ENCODE measurements around the gene BNC2.

Gene BNC2

DNA sequence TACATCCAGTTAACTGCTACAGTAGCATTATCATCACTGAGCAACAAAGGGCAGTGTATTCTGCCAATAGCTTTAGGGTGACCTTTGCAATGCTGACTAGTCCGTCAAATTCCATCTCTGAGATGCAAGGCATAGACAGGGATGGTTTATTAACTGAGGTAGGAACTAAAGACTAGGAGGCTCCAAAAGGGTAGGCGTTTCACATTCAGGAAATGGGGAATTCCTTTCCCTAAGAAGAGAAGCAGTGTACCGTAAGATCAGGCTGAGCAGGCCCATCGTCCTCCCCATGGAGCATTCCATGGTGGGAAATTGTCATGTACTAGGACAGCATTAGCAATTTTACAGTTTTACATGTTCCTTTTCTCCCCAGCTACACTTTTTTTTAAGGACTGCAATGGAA, 157.7 kb downstream of the BNC2 start:
- TF ChIP-seq TEAD4 (IDR thresholded peaks at IDR 0.05) = no peak
- no peak for TF ChIP-seq EGR1 (IDR thresholded peaks at IDR 0.05)
- TF ChIP-seq EP300 (IDR thresholded peaks at IDR 0.05; ENCODE audit: borderline replicate concordance) = no peak
- TF ChIP-seq, protein P1, sequence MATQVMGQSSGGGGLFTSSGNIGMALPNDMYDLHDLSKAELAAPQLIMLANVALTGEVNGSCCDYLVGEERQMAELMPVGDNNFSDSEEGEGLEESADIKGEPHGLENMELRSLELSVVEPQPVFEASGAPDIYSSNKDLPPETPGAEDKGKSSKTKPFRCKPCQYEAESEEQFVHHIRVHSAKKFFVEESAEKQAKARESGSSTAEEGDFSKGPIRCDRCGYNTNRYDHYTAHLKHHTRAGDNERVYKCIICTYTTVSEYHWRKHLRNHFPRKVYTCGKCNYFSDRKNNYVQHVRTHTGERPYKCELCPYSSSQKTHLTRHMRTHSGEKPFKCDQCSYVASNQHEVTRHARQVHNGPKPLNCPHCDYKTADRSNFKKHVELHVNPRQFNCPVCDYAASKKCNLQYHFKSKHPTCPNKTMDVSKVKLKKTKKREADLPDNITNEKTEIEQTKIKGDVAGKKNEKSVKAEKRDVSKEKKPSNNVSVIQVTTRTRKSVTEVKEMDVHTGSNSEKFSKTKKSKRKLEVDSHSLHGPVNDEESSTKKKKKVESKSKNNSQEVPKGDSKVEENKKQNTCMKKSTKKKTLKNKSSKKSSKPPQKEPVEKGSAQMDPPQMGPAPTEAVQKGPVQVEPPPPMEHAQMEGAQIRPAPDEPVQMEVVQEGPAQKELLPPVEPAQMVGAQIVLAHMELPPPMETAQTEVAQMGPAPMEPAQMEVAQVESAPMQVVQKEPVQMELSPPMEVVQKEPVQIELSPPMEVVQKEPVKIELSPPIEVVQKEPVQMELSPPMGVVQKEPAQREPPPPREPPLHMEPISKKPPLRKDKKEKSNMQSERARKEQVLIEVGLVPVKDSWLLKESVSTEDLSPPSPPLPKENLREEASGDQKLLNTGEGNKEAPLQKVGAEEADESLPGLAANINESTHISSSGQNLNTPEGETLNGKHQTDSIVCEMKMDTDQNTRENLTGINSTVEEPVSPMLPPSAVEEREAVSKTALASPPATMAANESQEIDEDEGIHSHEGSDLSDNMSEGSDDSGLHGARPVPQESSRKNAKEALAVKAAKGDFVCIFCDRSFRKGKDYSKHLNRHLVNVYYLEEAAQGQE (IDR thresholded peaks at IDR 0.05; ENCODE audit: low read depth) = no peak
- TF ChIP-seq RAD21 (IDR thresholded peaks at IDR 0.05; ENCODE audit: low read depth) = no peak
- TF ChIP-seq FOXM1 (IDR thresholded peaks at IDR 0.05; ENCODE audit: borderline replicate concordance, low read depth) = no peak
- TF ChIP-seq NFIC (IDR thresholded peaks at IDR 0.05) = no peak
- no peak for TF ChIP-seq CEBPB (IDR thresholded peaks at IDR 0.05)
- no peak for TF ChIP-seq ZBTB7A (IDR thresholded peaks at IDR 0.05; ENCODE audit: low read depth)
- TF ChIP-seq TCF12 (IDR thresholded peaks at IDR 0.05; ENCODE audit: low read depth) = no peak
- no peak for TF ChIP-seq TAF1 (IDR thresholded peaks at IDR 0.05; ENCODE audit: low read depth)
- no peak for TF ChIP-seq CREB1 (IDR thresholded peaks at IDR 0.05; ENCODE audit: low read depth)
- TF ChIP-seq, protein P2, sequence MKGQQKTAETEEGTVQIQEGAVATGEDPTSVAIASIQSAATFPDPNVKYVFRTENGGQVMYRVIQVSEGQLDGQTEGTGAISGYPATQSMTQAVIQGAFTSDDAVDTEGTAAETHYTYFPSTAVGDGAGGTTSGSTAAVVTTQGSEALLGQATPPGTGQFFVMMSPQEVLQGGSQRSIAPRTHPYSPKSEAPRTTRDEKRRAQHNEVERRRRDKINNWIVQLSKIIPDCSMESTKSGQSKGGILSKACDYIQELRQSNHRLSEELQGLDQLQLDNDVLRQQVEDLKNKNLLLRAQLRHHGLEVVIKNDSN (IDR thresholded peaks at IDR 0.05) = no peak
- TF ChIP-seq, protein P3, sequence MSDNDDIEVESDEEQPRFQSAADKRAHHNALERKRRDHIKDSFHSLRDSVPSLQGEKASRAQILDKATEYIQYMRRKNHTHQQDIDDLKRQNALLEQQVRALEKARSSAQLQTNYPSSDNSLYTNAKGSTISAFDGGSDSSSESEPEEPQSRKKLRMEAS (IDR thresholded peaks at IDR 0.05) = no peak
- TF ChIP-seq YY1 (IDR thresholded peaks at IDR 0.05; ENCODE audit: low read depth) = no peak

DNA sequence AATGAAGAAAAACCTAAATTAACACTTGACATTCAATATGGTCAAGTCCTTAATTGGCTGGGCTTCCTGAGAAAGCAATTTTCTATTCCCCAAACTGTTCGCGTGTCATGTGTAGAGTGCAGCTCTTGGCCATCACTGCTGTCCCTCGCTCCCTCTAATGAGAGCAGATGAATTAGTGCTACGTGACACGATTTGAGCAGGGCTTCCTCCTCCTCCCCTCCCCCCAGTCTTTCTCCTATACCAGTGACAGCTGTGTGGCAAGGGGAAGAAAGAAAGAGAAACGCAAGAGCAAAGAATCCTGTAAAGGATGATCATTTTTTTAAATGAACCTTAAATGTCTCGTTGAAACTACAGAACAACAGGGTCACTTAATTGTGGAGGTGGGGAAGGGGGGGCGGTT, 159.6 kb downstream of the BNC2 start:
- TF ChIP-seq EGR1 (IDR thresholded peaks at IDR 0.05) = no peak
- TF ChIP-seq, protein P1 (IDR thresholded peaks at IDR 0.05; ENCODE audit: low read depth) = no peak
- no peak for TF ChIP-seq NFIC (IDR thresholded peaks at IDR 0.05)
- TF ChIP-seq YY1 (IDR thresholded peaks at IDR 0.05; ENCODE audit: low read depth) = no peak
- no peak for TF ChIP-seq EP300 (IDR thresholded peaks at IDR 0.05; ENCODE audit: borderline replicate concordance)
- TF ChIP-seq, protein P3 (IDR thresholded peaks at IDR 0.05) = no peak
- no peak for TF ChIP-seq FOXM1 (IDR thresholded peaks at IDR 0.05; ENCODE audit: borderline replicate concordance, low read depth)

DNA sequence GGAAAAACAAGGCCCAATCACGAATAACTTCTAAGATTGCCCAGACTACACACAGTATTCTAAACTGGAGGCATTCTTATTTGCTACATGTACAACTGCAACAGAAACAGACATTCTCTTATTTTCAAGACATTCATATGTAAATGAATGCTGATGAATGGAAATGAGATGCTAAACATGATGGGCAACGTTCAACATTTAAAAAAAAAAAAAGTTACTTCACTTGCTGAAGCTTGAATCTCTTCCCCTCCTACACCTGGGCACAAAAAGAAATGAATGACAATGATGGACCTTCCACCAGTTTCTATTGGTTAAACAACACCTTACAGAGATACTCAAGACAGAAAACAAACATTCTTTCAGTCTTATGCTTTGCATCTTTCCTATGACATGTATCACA, 160.5 kb downstream of the BNC2 start:
- TF ChIP-seq FOXM1 (IDR thresholded peaks at IDR 0.05; ENCODE audit: borderline replicate concordance, low read depth) = no peak
- TF ChIP-seq EP300 (IDR thresholded peaks at IDR 0.05; ENCODE audit: borderline replicate concordance) = no peak
- no peak for TF ChIP-seq CREB1 (IDR thresholded peaks at IDR 0.05; ENCODE audit: low read depth)
- TF ChIP-seq RAD21 (IDR thresholded peaks at IDR 0.05; ENCODE audit: low read depth) = no peak
- no peak for TF ChIP-seq NFIC (IDR thresholded peaks at IDR 0.05)
- TF ChIP-seq, protein P3 (IDR thresholded peaks at IDR 0.05) = no peak
- TF ChIP-seq, protein P1 (IDR thresholded peaks at IDR 0.05; ENCODE audit: low read depth) = no peak
- no peak for TF ChIP-seq CEBPB (IDR thresholded peaks at IDR 0.05)

DNA sequence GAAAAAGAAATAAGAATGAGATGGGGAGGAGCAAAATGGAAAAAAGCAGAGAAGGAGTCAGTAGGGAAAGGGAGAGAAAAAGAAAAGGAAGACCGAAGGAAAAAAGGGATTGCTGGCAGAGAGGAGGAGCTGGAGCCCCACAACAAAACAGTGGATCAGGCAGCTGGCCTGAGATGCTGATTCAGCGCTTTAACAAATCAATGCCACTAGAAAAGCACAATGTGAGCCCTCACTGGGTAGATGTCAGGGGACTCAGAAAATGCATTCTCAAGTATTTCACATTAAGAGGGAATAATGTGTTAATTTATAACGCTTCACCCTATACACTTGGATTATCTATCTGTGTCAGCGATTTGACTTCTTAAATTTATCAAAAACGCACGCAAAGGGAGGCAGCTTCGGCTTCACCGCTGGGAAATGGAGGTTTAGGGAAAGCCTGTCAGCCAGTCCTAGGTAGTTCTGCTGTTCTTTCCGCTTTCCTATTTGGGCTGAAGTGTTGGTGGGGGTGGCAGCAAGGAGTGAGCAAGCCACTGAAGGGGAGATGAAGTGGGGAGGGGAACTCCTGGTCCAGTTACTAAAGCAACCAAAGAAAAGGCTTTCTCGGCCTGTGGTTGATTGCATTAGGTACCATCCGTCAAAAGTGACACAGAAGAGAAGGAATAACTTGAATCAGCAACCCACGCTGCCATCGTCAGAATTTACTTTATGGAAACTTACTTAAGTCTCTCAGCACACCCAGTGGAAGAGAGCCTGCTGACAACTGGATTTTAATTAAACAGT, 161.6 kb downstream of the BNC2 start:
- TF ChIP-seq TCF12 (IDR thresholded peaks at IDR 0.05; ENCODE audit: low read depth) = no peak
- TF ChIP-seq, protein P2 (IDR thresholded peaks at IDR 0.05) = no peak
- TF ChIP-seq CEBPB (IDR thresholded peaks at IDR 0.05) = no peak
- TF ChIP-seq EGR1 (IDR thresholded peaks at IDR 0.05) = no peak
- TF ChIP-seq FOXM1 (IDR thresholded peaks at IDR 0.05; ENCODE audit: borderline replicate concordance, low read depth) = no peak
- no peak for TF ChIP-seq NFIC (IDR thresholded peaks at IDR 0.05)
- no peak for TF ChIP-seq TAF1 (IDR thresholded peaks at IDR 0.05; ENCODE audit: low read depth)
- TF ChIP-seq, protein P1 (IDR thresholded peaks at IDR 0.05; ENCODE audit: low read depth) = no peak
- no peak for TF ChIP-seq CREB1 (IDR thresholded peaks at IDR 0.05; ENCODE audit: low read depth)
- TF ChIP-seq, protein P3 (IDR thresholded peaks at IDR 0.05) = no peak
- TF ChIP-seq YY1 (IDR thresholded peaks at IDR 0.05; ENCODE audit: low read depth) = no peak
- no peak for TF ChIP-seq ZBTB7A (IDR thresholded peaks at IDR 0.05; ENCODE audit: low read depth)
- no peak for TF ChIP-seq RAD21 (IDR thresholded peaks at IDR 0.05; ENCODE audit: low read depth)
- TF ChIP-seq EP300 (IDR thresholded peaks at IDR 0.05; ENCODE audit: borderline replicate concordance) = no peak
- TF ChIP-seq TEAD4 (IDR thresholded peaks at IDR 0.05) = no peak

Measured in Ishikawa (cell line).